Heart left ventricle (tissue), 16 donors: ENCODE data around the gene MECP2. TPM values are rescaled to one million over a fixed set of nuclear protein-coding genes. Genes with fewer than 3 reads are reported as not detected.
A peak's percentile ranks its signal among the peaks of the same experiment; 100 is the strongest.

Experiments
- ATAC-seq, 4 donors: fragments of 200-7000 bp; cut with Tn5 transposase; one replicate each; pipeline ENCODE4 v1.9.1; 2020 to 2022; ENCODE audit warnings: moderate library complexity in 4 of 4, mild to moderate bottlenecking in 3 of 4, moderate number of reproducible peaks in 1 of 4
- DNase-seq, 5 donors: peaks; one replicate each; pipeline ENCODE4 v3.0.0-alpha.2; 2020
- H3K27ac ChIP-seq, 12 donors: fragments of 200-600 bp; sonication (generic) in 4 of 12; one replicate each; pipeline versions ENCODE4 v1.5.0 to v1.8.0; 2016 to 2022; ENCODE audit warnings: mild to moderate bottlenecking in 2 of 12
- H3K27me3 ChIP-seq, 9 donors: fragments of 200-600 bp; sonication (generic) in 2 of 9; one replicate each; pipeline versions ENCODE4 v1.5.1 to v1.8.0; 2016 to 2022; ENCODE audit warnings: mild to moderate bottlenecking in 3 of 9
- H3K36me3 ChIP-seq, 9 donors: fragments of 200-600 bp; sonication (generic) in 2 of 9; one replicate each; pipeline versions ENCODE4 v1.5.0 to v1.8.0; 2018 to 2022; ENCODE audit warnings: mild to moderate bottlenecking in 2 of 9
- H3K4me1 ChIP-seq, 12 donors: fragments of 200-600 bp; sonication (generic) in 4 of 12; one replicate each; pipeline versions ENCODE4 v1.5.0 to v1.8.0; 2016 to 2022; ENCODE audit warnings: mild to moderate bottlenecking in 3 of 12
- H3K4me3 ChIP-seq, 12 donors: fragments of 200-600 bp; sonication (generic) in 4 of 12; one replicate each; pipeline versions ENCODE4 v1.5.0 to v1.8.0; 2017 to 2022; ENCODE audit warnings: mild to moderate bottlenecking in 9 of 12, moderate library complexity in 4 of 12
- H3K9me3 ChIP-seq, 12 donors: fragments of 200-600 bp; sonication (generic) in 4 of 12; one replicate each; pipeline versions ENCODE4 v1.5.0 to v1.8.0; 2016 to 2022; ENCODE audit warnings: mild to moderate bottlenecking in 1 of 12
- CTCF ChIP-seq, 12 donors: fragments of 200-600 bp; sonication (generic) in 4 of 12; IDR thresholded peaks; one replicate each; pipeline versions ENCODE4 v1.5.0 to v1.8.0; 2018 to 2022; ENCODE audit warnings: antibody characterized with exemption in 12 of 12, mild to moderate bottlenecking in 5 of 12
- POLR2A ChIP-seq, 2 donors: fragments of 450-650 bp; IDR thresholded peaks; one replicate each; pipeline ENCODE4 v1.6.1; 2017; ENCODE audit warnings: antibody characterized with exemption in 2 of 2, mild to moderate bottlenecking in 2 of 2, moderate library complexity in 2 of 2
- WGBS, 4 donors: extraction: QIAGEN DNeasy Blood & Tissue Kit in 2 of 4; methylation state at CpG; one replicate each; pipeline versions ENCODE4 v1.1.5 to v1.1.7; 2013 to 2018; 5-methylcytosine and 5-hydroxymethylcytosine counted together
- intact Hi-C, 10 donors: fragments of 100-400 bp; cut with DNase I; formaldehyde crosslinking; loops; one replicate each; pipeline versions ENCODE4 v1.11.1 to v1.14.2; 2022
- microRNA counts, 2 donors: library from miRNA; unstranded; fragments of <30 nt; microRNA quantifications; one replicate each; lab custom pipeline; 2016
- microRNA-seq, 4 donors: library from miRNA; unstranded; fragments of <30 nt; microRNA quantifications; one replicate each; pipeline versions ENCODE4 to v1.2.0, GENCODE V29; 2017 to 2020
- polyA plus RNA-seq, 2 donors: library from polyadenylated mRNA; stranded (reverse); fragments of 200-250 nt; gene quantifications; one replicate each; pipeline ENCODE4 v1.2.3, GENCODE V29; 2013
- total RNA-seq, 9 donors: library from RNA; depleted of rRNA in 2 of 9; stranded (reverse); fragments of >200 nt in 2 of 9; fragmentation: NEBNext Ultra II Directional in 3 of 9; extraction: Animal tissue kit (Norgen Biotek cat#: 25700) in 3 of 9; gene quantifications; one replicate each; pipeline versions ENCODE4 v1.1.0 to v1.2.4, GENCODE V29; 2016 to 2023
- donor health status: ischemic (EF 13 %, LVEDD 7.1; RV severe dilation, severe dysfunction).
- donor health status: healthy with polysubstance abuse.
- donor health status: DM: no; HTN: yes; CAD: no.
- donor health status: DM: no; HTN: no; CAD: no.
- donor health status: ischemic (EF 25% LVEDD 6.9; RV normal size, moderate dysfunction).
- donor health status: ischemic (EF 25% LVEDD 5.7; RV mildly dilated, moderate dysfunction).
- donor health status: healthy.
- donor health status: DM: yes; HTN: yes; CAD: no.
- donor health status: ischemic (EF 35%, LVEDD 5.7; RV mildly dilated, moderate dysfunction).
- donor health status: nonischemic (EF 11% LVEDD 7.7; RV severe dilation, severe dysfunction).
- donor health status: DM: yes; HTN: yes; CAD: no.
- donor health status: PGD.
- donor health status: ischemic (EF 29% LVEDD 5.4; RV normal size, mild dysfunction).
- donor health status: nonischemic (EF 23%, LVEDD 6.1; RV moderate dilation, normal function).

Gene MECP2
- total and polyA plus RNA-seq, 11 donors: 22.7 to 83.3 (median 33.6) TPM

GRCh38 chrX:153974003-153974725, 123.4 kb downstream of the MECP2 start:
- H3K9me3 ChIP-seq: no peaks in the 10 kb centered on the region
- DNase-seq: peak in 1 of 5 donors; percentile 41
- H3K4me1 ChIP-seq: peaks cover 0 to 33% (median 16%) of the 10 kb centered on the region in 12 donors
- peak overlapping the region in 4 of 12 donors; percentile 55 to 94 (median 91) for H3K4me3 ChIP-seq
- intact Hi-C loops: loop anchor here in 2 of 10 donors (5.0 kb wide), 2 partner anchors 48 to 123 kb away; partner anchors contain the start of gene MECP2 (in 1 of the 2)
- peaks cover 0 to 13% (median 0%) of the 10 kb centered on the region in 9 donors for H3K27me3 ChIP-seq
- H3K36me3 ChIP-seq: no peaks in the 10 kb centered on the region
- ATAC-seq: no peak
- TF ChIP-seq POLR2A (IDR thresholded peaks at IDR 0.05) (no peak), CTCF (IDR thresholded peaks at IDR 0.05) (no peak)
- whole genome bisulfite sequencing, 4 donors: 65 to 72% (median 69%) methylated on average over 13 to 14 of the region's 14 CpGs
- H3K27ac ChIP-seq: peak overlapping the region; percentile 34 to 100 (median 100)

- Histone ChIP-seq H3K36me3 (no peaks in the 10 kb centered on the region), H3K4me1 (peaks cover 0 to 41% (median 24%) of the 10 kb centered on the region in 12 donors), H3K4me3 (peak overlapping the region; percentile 3 to 95 (median 90)), H3K27ac (peak overlapping the region; percentile 94 to 100 (median 100)), H3K27me3 (peaks cover 0 to 13% (median 0%) of the 10 kb centered on the region in 9 donors), H3K9me3 (no peaks in the 10 kb centered on the region)
- no peak for TF ChIP-seq POLR2A (IDR thresholded peaks at IDR 0.05)
- TF ChIP-seq CTCF (IDR thresholded peaks at IDR 0.05): no peak
- ATAC-seq (no peak), DNase-seq (no peak)
- WGBS, 4 donors: 28 to 55% (median 43%) methylated on average over 20 of the region's 20 CpGs
- intact Hi-C loops: loop anchor here in 2 of 10 donors (5.0 kb wide), 2 partner anchors 49 to 124 kb away; partner anchors contain the start of gene MECP2 (in 1 of the 2)
These were observed 124.2 kb downstream of the MECP2 start for GRCh38 chrX:153973127-153974002.

- Histone ChIP-seq H3K27me3 (peaks cover 0 to 10% (median 0%) of the 10 kb centered on the region in 9 donors), H3K4me1 (peaks cover 0 to 49% (median 31%) of the 10 kb centered on the region in 12 donors), H3K9me3 (no peaks in the 10 kb centered on the region), H3K36me3 (no peaks in the 10 kb centered on the region), H3K4me3 (peak within 1 kb of the TSS; percentile 43 to 95 (median 90)), H3K27ac (peak within 1 kb of the TSS; percentile 94 to 100 (median 100))
- intact Hi-C loops: loop anchor here in 2 of 10 donors (5.0 kb wide), 2 partner anchors 50 to 125 kb away; partner anchors contain the start of gene MECP2 (in 1 of the 2)
- 0 to 9% (median 1%) methylated on average over 14 to 103 of the region's 103 CpGs for WGBS, 4 donors
- DNase-seq: peak; percentile 85 to 93 (median 90)
- peak; percentile 14 to 71 (median 48) for ATAC-seq
- TF ChIP-seq POLR2A (IDR thresholded peaks at IDR 0.05) (no peak), CTCF (IDR thresholded peaks at IDR 0.05) (no peak)
These were observed 125.0 kb downstream of the MECP2 start, which contains the start of gene TMEM187 for GRCh38 chrX:153972368-153973126. Gene TMEM187, plus strand, starts transcription at chrX:153972754. Its CDS starts 9,309 bp downstream, at chrX:153982063.

MicroRNAs within 50 kb of the gene (microRNA counts, 767-probe panel; counts per million panel counts)
- 0 to 71.6 counts per million in 2 donors for microRNA hsa-miR-718 (lab: Ali Mortazavi, UCI)

Small RNA genes lying within 50 kb of the gene (microRNA-seq; reads per million reads assigned to microRNA genes)
- gene MIR3202-1 (0 reads per million in 4 donors), gene MIR3202-2 (0 reads per million in 4 donors), gene MIR718 (0 reads per million in 4 donors)

Other genes starting within 250 kb of the MECP2 start
- 10 to 100 TPM in 1 of 9 donors, 1 to 10 TPM in 7, under 1 TPM in 1; 0.99 to 11.0 (median 3.1) TPM for gene L1CAM, start 211.5 kb downstream of the MECP2 start, total RNA-seq
- gene L1CAM, start 211.5 kb downstream of the MECP2 start, polyA plus RNA-seq: 1 to 10 TPM; 1.3 to 1.8 TPM
- 10 to 100 TPM in 1 of 9 donors, 1 to 10 TPM in 8; 2.2 to 10.5 (median 3.0) TPM for gene AVPR2, start 193.0 kb downstream of the MECP2 start, total RNA-seq
- 1 to 10 TPM; 4.0 to 7.5 TPM for gene AVPR2, start 193.0 kb downstream of the MECP2 start, polyA plus RNA-seq
- gene ARHGAP4, start 171.5 kb downstream of the MECP2 start, total RNA-seq: 10 to 100 TPM in 4 of 9 donors, 1 to 10 TPM in 5; 6.8 to 55.8 (median 9.5) TPM
- gene ARHGAP4, start 171.5 kb downstream of the MECP2 start, polyA plus RNA-seq: 10 to 100 TPM; 15.9 to 25.1 TPM
- gene NAA10, start 162.7 kb downstream of the MECP2 start, total RNA-seq: 100 to 1,000 TPM in 2 of 9 donors, 10 to 100 TPM in 7; 52.5 to 112 (median 72.1) TPM
- 100 to 1,000 TPM; 120 to 221 TPM for gene NAA10, start 162.7 kb downstream of the MECP2 start, polyA plus RNA-seq
- gene RENBP, start 153.1 kb downstream of the MECP2 start, total RNA-seq: 10 to 100 TPM in 5 of 9 donors, 1 to 10 TPM in 4; 5.1 to 35.5 (median 10.2) TPM
- 1 to 10 TPM; 6.4 to 9.8 TPM for gene RENBP, start 153.1 kb downstream of the MECP2 start, polyA plus RNA-seq
- gene HCFC1, start 125.9 kb downstream of the MECP2 start, total RNA-seq: 10 to 100 TPM; 22.7 to 72.6 (median 34.8) TPM
- gene HCFC1, start 125.9 kb downstream of the MECP2 start, polyA plus RNA-seq: 10 to 100 TPM; 11.8 to 23.0 TPM
- gene TMEM187, start 125.0 kb downstream of the MECP2 start, total RNA-seq: 10 to 100 TPM in 2 of 9 donors, 1 to 10 TPM in 7; 3.5 to 11.4 (median 8.3) TPM
- gene TMEM187, start 125.0 kb downstream of the MECP2 start, polyA plus RNA-seq: 1 to 10 TPM; 3.2 to 7.0 TPM
- 10 to 100 TPM; 22.0 to 79.2 (median 29.7) TPM for gene IRAK1, start 77.8 kb downstream of the MECP2 start, total RNA-seq
- gene IRAK1, start 77.8 kb downstream of the MECP2 start, polyA plus RNA-seq: 10 to 100 TPM; 23.8 to 89.3 TPM
- gene OPN1LW, start 46.5 kb upstream of the MECP2 start, total RNA-seq: not detected
- gene OPN1LW, start 46.5 kb upstream of the MECP2 start, polyA plus RNA-seq: not detected
- not detected for gene OPN1MW, start 84.9 kb upstream of the MECP2 start, total RNA-seq
- not detected for gene OPN1MW, start 84.9 kb upstream of the MECP2 start, polyA plus RNA-seq
- not detected for gene OPN1MW2, start 122.0 kb upstream of the MECP2 start, total RNA-seq
- not detected for gene OPN1MW2, start 122.0 kb upstream of the MECP2 start, polyA plus RNA-seq
- gene OPN1MW3, start 159.9 kb upstream of the MECP2 start, total RNA-seq: not detected
- not detected for gene OPN1MW3, start 159.9 kb upstream of the MECP2 start, polyA plus RNA-seq
- gene TEX28, start 197.4 kb upstream of the MECP2 start, total RNA-seq: not detected
- gene TEX28, start 197.4 kb upstream of the MECP2 start, polyA plus RNA-seq: not detected
- gene TKTL1, start 198.1 kb upstream of the MECP2 start, total RNA-seq: 10 to 100 TPM in 2 of 9 donors, 1 to 10 TPM in 7; 2.0 to 13.4 (median 7.7) TPM
- 10 to 100 TPM in 1 of 2 donors, 1 to 10 TPM in 1; 2.9 to 10.2 TPM for gene TKTL1, start 198.1 kb upstream of the MECP2 start, polyA plus RNA-seq